Measurements from ENCODE around the gene KRTAP3-2.

GRCh38 chr17:41012326-41013120 is 12.8 kb upstream of the KRTAP3-2 start:
- TF ChIP-seq POLR2AphosphoS5 (IDR thresholded peaks at IDR 0.05) (no peak), CTCF (IDR thresholded peaks at IDR 0.05) (no peak)
